Endothelial cell of umbilical vein (primary cell): ENCODE results near the gene OTUD3. TPM values are rescaled to one million over a fixed set of nuclear protein-coding genes. Genes with fewer than 3 reads are reported as not detected.

ENCODE experiments used
- BruUV-seq: library from RNA; stranded (reverse); fragments of 400-500 nt; replicated peaks from 2 replicates; lab custom pipeline; 2021; lab: Mats Ljungman, UMichigan
- CTCF ChIA-PET: fragments of 300-600, 350-600 bp; sonication (Branson Sonifier 250); formaldehyde crosslinking; loops from one replicate; lab custom pipeline; 2021; ENCODE audit warnings: antibody characterized with exemption, inconsistent platforms; lab: Charles Lee
- POLR2A ChIA-PET: fragments of 300-600, 350-600 bp; sonication (Branson Sonifier 250); formaldehyde crosslinking; loops from one replicate; lab custom pipeline; 2021; ENCODE audit warnings: antibody characterized with exemption, inconsistent platforms; lab: Charles Lee
- DNase-seq: peaks from one replicate; pipeline ENCODE4 v3.0.0-alpha.2; 2011; ENCODE audit warnings: low read depth, low spot score
- FAIRE-seq: peaks from 2 replicates; lab custom pipeline; 2011; peaks lifted over from hg19 to GRCh38; lab: Jason Lieb, UNC
- H2AFZ ChIP-seq: 2 replicates; pipeline ENCODE4 v1.6.0; 2012; ENCODE audit warnings: low read depth, low read length, control low read depth, inconsistent platforms
- H3K27ac ChIP-seq: 2 replicates; pipeline ENCODE4 v1.5.1; 2011; ENCODE audit warnings: low read depth, mild to moderate bottlenecking, control low read depth, low read length, moderate library complexity; ENCODE audit not compliant: insufficient read depth
- H3K27me3 ChIP-seq, 2 experiments: 2 replicates each; pipeline versions ENCODE4 v1.6.0 to v1.6.1; 2011; ENCODE audit warnings: low read length in 2 of 2, mixed read lengths in 1 of 2; ENCODE audit not compliant: control insufficient read depth in 2 of 2, insufficient read depth in 2 of 2
- H3K36me3 ChIP-seq, 2 experiments: 2 replicates in 1 of 2; 3 replicates in 1 of 2; pipeline ENCODE4 v1.5.1; 2011; ENCODE audit warnings: low read length in 2 of 2, mild to moderate bottlenecking in 1 of 2, moderate library complexity in 1 of 2; ENCODE audit not compliant: control insufficient read depth in 2 of 2, insufficient read depth in 2 of 2; ENCODE audit errors: extremely low read depth in 1 of 2
- H3K4me1 ChIP-seq: 3 replicates; pipeline ENCODE4 v1.5.1; 2011; ENCODE audit warnings: mild to moderate bottlenecking, low read length; ENCODE audit not compliant: control insufficient read depth, insufficient read depth; ENCODE audit errors: extremely low read depth
- H3K4me2 ChIP-seq: 2 replicates; pipeline ENCODE4 v1.6.1; 2011; ENCODE audit warnings: low read length, control low read depth, mixed read lengths; ENCODE audit not compliant: insufficient read depth
- H3K4me3 ChIP-seq, 3 experiments: fragments of 200-600 bp in 1 of 3; sonication (generic), shearing (Covaris generic) in 1 of 3; replicated peaks in 1 of 3; 2 replicates each; pipeline ENCODE4 v1.5.1; 2011 to 2016; ENCODE audit warnings: control low read depth in 3 of 3, low read length in 3 of 3, mild to moderate bottlenecking in 2 of 3, inconsistent platforms in 1 of 3, low read depth in 1 of 3, moderate library complexity in 1 of 3; ENCODE audit not compliant: insufficient read depth in 1 of 3
- H3K79me2 ChIP-seq: 2 replicates; pipeline ENCODE4 v1.6.0; 2012; ENCODE audit warnings: low read length, inconsistent platforms; ENCODE audit not compliant: control insufficient read depth, insufficient read depth
- H3K9ac ChIP-seq: replicated peaks from 2 replicates; pipeline ENCODE3; 2011; ENCODE audit warnings: low read length, control low read depth; ENCODE audit not compliant: insufficient read depth; ENCODE audit errors: extremely low read depth
- H3K9me1 ChIP-seq: replicated peaks from 3 replicates; pipeline ENCODE4 v1.6.0; 2011; ENCODE audit warnings: mild to moderate bottlenecking, low read length; ENCODE audit not compliant: control insufficient read depth, insufficient read depth; ENCODE audit errors: extremely low read depth
- H3K9me3 ChIP-seq: replicated peaks from 2 replicates; pipeline ENCODE4 v1.5.1; 2012; ENCODE audit warnings: low read length, inconsistent platforms; ENCODE audit not compliant: control insufficient read depth, insufficient read depth
- H4K20me1 ChIP-seq: replicated peaks from 2 replicates; pipeline ENCODE3; 2011; ENCODE audit warnings: mild to moderate bottlenecking, low read length; ENCODE audit not compliant: control insufficient read depth, insufficient read depth; ENCODE audit errors: extremely low read depth
- CTCF ChIP-seq, 2 donors: IDR thresholded peaks; 1 replicate in 1 of 2; 2 replicates in 1 of 2; pipeline ENCODE4 v1.5.1; 2011; ENCODE audit warnings: low read length in 2 of 2, mild to moderate bottlenecking in 2 of 2, moderate library complexity in 2 of 2, control low read depth in 1 of 2, inconsistent platforms in 1 of 2, low read depth in 1 of 2; ENCODE audit not compliant: insufficient read depth in 1 of 2; ENCODE audit errors: extremely low read depth in 1 of 2
- EZH2 ChIP-seq: IDR thresholded peaks from 2 replicates; pipeline ENCODE4 v1.6.1; 2012; ENCODE audit warnings: borderline replicate concordance, low read depth, mild to moderate bottlenecking, moderate library complexity, low read length, inconsistent platforms; ENCODE audit not compliant: severe bottlenecking
- FOS ChIP-seq: IDR thresholded peaks from 2 replicates; pipeline ENCODE4 v1.6.1; 2011; ENCODE audit warnings: mild to moderate bottlenecking, low read length, moderate library complexity, borderline replicate concordance; ENCODE audit not compliant: insufficient read depth
- GATA2 ChIP-seq: IDR thresholded peaks from 2 replicates; pipeline ENCODE4 v1.7.0; 2011; ENCODE audit warnings: low read depth, mild to moderate bottlenecking, moderate library complexity, mixed read lengths, low read length; ENCODE audit not compliant: insufficient read length, insufficient read depth
- JUN ChIP-seq: IDR thresholded peaks from 2 replicates; pipeline ENCODE4 v1.6.1; 2011; ENCODE audit warnings: borderline replicate concordance, low read depth; ENCODE audit not compliant: insufficient read length, insufficient read depth
- MYC ChIP-seq: IDR thresholded peaks from one replicate; pipeline ENCODE4 v1.6.1; 2011; ENCODE audit warnings: mild to moderate bottlenecking, low read depth, low read length
- POLR2A ChIP-seq: IDR thresholded peaks from 2 replicates; pipeline ENCODE4 v1.6.1; 2012; ENCODE audit warnings: low read depth, mild to moderate bottlenecking, control low read depth, low read length
- POLR2AphosphoS5 ChIP-seq: IDR thresholded peaks from 2 replicates; pipeline ENCODE4 v1.6.1; 2012; ENCODE audit warnings: low read depth, mild to moderate bottlenecking, control low read depth, low read length, moderate library complexity; ENCODE audit not compliant: insufficient read depth
- dilution Hi-C: fragments of 300-500 bp; cut with MboI; formaldehyde crosslinking; loops from one replicate; pipeline ENCODE4 v1.15.0; 2019; ENCODE audit warnings: low sequenced_read_pairs; ENCODE audit not compliant: extremely low pct_ligation_motif_present
- intact Hi-C: fragments of 100-400 bp; cut with micrococcal nuclease; formaldehyde crosslinking; loops from one replicate; pipeline ENCODE4 v1.10.0; 2022
- polyA plus RNA-seq, 4 experiments: library from polyadenylated mRNA; depleted of rRNA in 3 of 4; stranded (reverse) in 3 of 4; unstranded in 1 of 4; fragments of >200 nt; gene quantifications; 2 replicates each; pipeline versions ENCODE4 v1.2.1 to v1.2.3, GENCODE V29; 2011 to 2012; ENCODE audit warnings: missing spikeins in 1 of 4
- total RNA-seq: library from RNA; stranded (reverse); gene quantifications from 2 replicates; pipeline ENCODE4 v1.2.3, GENCODE V29; 2021
- TF ChIP-seq, protein P1 (sequence below): IDR thresholded peaks from 2 replicates; pipeline ENCODE4 v1.6.1; 2011; ENCODE audit not compliant: insufficient read depth, insufficient read length

The OTUD3 gene
- total and polyA plus RNA-seq, 2 donors (not counting 3 experiments of a cell fraction or from before 2014, with no cell fraction given): 3.1 to 10.6 TPM

GRCh38 chr1:19955534-19956170 is 73.5 kb downstream of the OTUD3 start:
- CTCF ChIA-PET: no interaction called here
- FAIRE-seq: no peak

More at GRCh38 chr1:19955534-19956170, 73.5 kb downstream of the OTUD3 start:
- DNase-seq: no peak
- H3K27me3 ChIP-seq: peaks cover 0 to 3% of the 10 kb centered on the region in 2 experiments
- H3K27ac ChIP-seq: no peak overlapping the region
- TF ChIP-seq, protein P1, sequence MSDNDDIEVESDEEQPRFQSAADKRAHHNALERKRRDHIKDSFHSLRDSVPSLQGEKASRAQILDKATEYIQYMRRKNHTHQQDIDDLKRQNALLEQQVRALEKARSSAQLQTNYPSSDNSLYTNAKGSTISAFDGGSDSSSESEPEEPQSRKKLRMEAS: no peak
- TF ChIP-seq POLR2A (no peak), CTCF (IDR thresholded peaks at IDR 0.05; ENCODE audit: extremely low read depth in 1 of 2, insufficient read depth in 1 of 2, low read depth in 1 of 2, low read length in 2 of 2) (no peak), MYC (no peak), EZH2 (no peak), GATA2 (no peak), FOS (no peak), JUN (no peak), POLR2AphosphoS5 (no peak)
- no peak overlapping the region for H2AFZ ChIP-seq
- BruUV-seq: no TSS peak
- H3K9ac ChIP-seq: no peak overlapping the region
- no peaks in the 10 kb centered on the region for H3K79me2 ChIP-seq
- dilution Hi-C loops (no loop called here), intact Hi-C loops (no loop called here)
- no peaks in the 10 kb centered on the region for H3K36me3 ChIP-seq
- no peak overlapping the region for H3K4me3 ChIP-seq
- H3K9me1 ChIP-seq: no peaks in the 10 kb centered on the region
- no peaks in the 10 kb centered on the region for H3K9me3 ChIP-seq
- H3K4me1 ChIP-seq: no peaks in the 10 kb centered on the region
- no peaks in the 10 kb centered on the region for H4K20me1 ChIP-seq
- POLR2A ChIA-PET: no interaction called here
- H3K4me2 ChIP-seq: no peak overlapping the region
